ENCODE data around the gene ELOVL2.

The ELOVL2 gene

DNA sequence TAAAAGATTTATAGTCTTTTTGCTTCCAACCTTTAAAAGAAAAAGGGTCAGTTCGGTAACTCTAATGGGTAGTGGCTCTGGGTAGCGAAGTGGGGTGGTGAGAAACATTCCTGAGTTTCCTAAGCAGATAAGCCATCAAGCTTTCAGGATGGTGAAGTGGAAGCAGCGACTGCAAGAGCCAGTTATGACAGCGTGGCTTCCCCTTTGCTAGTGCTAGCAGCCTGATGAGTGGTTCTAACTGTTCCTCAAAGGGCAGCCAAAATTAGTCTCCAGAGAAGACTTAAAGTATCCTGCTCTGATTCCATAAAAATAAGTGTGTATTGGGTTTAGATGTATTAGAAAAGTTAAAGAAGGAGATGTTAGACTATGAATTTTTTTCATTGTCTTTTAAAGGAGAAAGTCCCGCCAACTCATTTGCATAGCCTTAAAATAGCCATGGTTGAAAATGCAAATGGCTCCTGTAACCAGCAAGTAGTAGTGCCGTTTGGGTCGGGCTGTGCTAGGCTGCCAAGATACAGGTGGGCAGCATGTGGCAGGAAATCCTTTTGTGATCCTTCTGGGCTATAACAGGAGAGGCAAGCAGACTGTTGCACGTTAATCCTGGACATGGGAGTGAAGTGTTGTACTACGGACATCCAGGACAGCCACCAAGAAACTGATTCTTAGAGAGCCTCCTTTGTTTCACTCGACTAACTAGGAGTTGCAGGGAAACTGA is 18.0 kb downstream of the ELOVL2 start:
- no peak for DNase-seq (ENCODE audit: low read depth)
- H3K4me3 ChIP-seq (ENCODE audit: low read length), result no peak overlapping the region

DNA sequence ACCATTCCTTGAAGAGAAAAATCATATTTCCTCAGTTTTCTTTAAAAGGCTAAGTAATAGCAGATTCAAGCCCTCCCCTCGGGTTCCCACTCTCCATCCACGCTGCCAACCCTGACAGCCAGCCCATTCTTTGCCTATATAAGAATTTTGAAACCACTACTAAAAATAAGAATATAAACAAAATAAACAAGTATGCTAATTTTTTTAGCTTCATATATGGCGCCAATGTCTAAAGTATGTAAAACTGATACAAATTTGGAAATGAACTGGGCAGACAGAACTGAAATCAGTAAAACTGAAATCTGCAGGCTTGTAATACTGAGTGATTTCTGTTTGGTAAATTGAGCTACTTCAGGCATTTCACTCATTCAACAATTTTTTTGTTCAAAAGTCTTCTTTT is 19.0 kb downstream of the ELOVL2 start:
- TF ChIP-seq, protein P1, sequence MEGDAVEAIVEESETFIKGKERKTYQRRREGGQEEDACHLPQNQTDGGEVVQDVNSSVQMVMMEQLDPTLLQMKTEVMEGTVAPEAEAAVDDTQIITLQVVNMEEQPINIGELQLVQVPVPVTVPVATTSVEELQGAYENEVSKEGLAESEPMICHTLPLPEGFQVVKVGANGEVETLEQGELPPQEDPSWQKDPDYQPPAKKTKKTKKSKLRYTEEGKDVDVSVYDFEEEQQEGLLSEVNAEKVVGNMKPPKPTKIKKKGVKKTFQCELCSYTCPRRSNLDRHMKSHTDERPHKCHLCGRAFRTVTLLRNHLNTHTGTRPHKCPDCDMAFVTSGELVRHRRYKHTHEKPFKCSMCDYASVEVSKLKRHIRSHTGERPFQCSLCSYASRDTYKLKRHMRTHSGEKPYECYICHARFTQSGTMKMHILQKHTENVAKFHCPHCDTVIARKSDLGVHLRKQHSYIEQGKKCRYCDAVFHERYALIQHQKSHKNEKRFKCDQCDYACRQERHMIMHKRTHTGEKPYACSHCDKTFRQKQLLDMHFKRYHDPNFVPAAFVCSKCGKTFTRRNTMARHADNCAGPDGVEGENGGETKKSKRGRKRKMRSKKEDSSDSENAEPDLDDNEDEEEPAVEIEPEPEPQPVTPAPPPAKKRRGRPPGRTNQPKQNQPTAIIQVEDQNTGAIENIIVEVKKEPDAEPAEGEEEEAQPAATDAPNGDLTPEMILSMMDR (IDR thresholded peaks at IDR 0.05; ENCODE audit: insufficient read depth, low read depth, low read length, missing control alignments), result no peak
- H3K4me3 ChIP-seq (ENCODE audit: low read length), result no peak overlapping the region
- DNase-seq (ENCODE audit: low read depth), result no peak

More for the DNA sequence above, 18.0 kb downstream of the ELOVL2 start:
- TF ChIP-seq, protein P1 (IDR thresholded peaks at IDR 0.05; ENCODE audit: insufficient read depth, low read depth, low read length, missing control alignments), result no peak

DNA sequence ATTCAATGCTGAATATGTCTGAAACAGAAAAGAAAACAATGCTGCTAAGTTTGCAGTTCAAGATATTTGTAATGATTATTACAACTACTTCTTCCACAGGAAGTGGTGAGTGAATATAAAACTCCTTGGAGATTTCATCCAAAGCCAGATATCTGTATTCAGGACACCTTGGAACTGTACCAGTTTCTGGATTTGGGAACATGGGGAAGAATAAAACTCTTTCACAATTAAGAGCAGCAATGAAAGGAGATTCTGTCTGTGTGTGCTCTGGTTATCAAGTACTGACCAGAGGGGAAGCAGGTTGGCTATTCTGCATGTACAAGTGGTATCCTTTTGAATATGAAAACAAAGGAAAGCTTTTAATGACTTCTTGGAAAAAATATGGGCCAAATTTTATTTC is 21.1 kb downstream of the ELOVL2 start:
- no peak for DNase-seq (ENCODE audit: low read depth)
- no peak overlapping the region for H3K4me3 ChIP-seq (ENCODE audit: low read length)
- TF ChIP-seq, protein P1 (IDR thresholded peaks at IDR 0.05; ENCODE audit: insufficient read depth, low read depth, low read length, missing control alignments), result no peak

DNA sequence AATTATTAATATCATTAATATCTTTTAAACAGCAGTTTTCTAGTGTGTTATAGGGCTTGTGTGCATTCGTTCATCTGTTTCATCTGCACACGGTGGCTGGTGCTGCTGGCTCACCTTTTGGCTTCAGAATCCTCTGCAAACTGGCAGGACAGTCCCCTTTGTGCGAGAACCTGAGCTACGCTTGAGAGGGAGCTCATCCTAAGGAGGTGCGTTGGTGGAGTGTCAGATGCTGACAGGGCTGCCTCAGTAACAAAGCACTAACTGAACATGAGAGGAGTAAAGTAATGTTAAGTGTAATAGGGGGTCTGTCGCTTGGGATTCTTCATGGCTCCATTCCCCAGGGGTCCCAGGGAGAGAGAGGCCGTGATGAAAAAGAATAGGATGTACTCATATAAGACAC is 22.4 kb downstream of the ELOVL2 start:
- TF ChIP-seq, protein P1 (IDR thresholded peaks at IDR 0.05; ENCODE audit: insufficient read depth, low read depth, low read length, missing control alignments), result no peak
- no peak for DNase-seq (ENCODE audit: low read depth)
- H3K4me3 ChIP-seq (ENCODE audit: low read length), result no peak overlapping the region

DNA sequence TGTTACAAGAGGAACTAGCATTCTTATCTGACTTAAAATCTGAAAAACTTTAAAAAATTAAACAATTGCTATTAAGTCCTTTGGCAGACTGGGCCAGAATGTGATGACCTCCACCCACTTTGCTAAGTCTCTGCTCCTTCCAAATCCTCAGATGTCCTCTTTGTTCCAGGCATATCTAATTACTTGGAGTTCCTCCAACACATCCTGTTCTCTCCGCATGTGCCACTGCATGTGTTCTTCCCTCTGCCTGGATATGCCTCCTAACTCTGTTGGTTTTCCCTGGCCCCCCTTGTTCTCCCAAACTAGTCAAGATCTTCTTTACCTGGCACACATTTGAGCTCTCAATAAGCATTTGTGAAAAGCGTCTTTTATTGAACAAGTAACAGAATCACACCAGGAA is 23.1 kb downstream of the ELOVL2 start:
- no peak for DNase-seq (ENCODE audit: low read depth)
- TF ChIP-seq, protein P1 (IDR thresholded peaks at IDR 0.05; ENCODE audit: insufficient read depth, low read depth, low read length, missing control alignments), result no peak

DNA sequence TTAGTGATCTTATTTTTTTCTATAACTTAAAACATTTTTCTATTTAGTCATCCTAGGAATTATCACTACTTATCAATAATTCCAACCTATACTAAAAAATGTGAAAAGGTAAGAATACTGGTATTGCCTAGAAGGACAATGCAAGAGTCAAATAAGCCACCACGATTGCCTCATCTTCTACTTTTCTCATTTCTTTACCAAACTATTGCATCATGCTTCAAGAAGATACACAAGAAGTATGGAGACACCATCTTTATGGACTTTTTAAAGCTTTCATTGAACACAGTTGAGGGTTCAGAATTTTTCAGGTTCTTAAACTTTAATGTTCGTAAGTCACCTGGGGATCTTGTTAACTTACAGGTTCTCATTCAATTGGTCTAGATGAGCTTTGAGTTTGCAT is 25.9 kb downstream of the ELOVL2 start:
- DNase-seq (ENCODE audit: low read depth), result no peak
- no peak overlapping the region for H3K4me3 ChIP-seq (ENCODE audit: low read length)
- TF ChIP-seq, protein P1 (IDR thresholded peaks at IDR 0.05; ENCODE audit: insufficient read depth, low read depth, low read length, missing control alignments), result no peak

More for the DNA sequence above, 23.1 kb downstream of the ELOVL2 start:
- H3K4me3 ChIP-seq (ENCODE audit: low read length), result no peak overlapping the region

DNA sequence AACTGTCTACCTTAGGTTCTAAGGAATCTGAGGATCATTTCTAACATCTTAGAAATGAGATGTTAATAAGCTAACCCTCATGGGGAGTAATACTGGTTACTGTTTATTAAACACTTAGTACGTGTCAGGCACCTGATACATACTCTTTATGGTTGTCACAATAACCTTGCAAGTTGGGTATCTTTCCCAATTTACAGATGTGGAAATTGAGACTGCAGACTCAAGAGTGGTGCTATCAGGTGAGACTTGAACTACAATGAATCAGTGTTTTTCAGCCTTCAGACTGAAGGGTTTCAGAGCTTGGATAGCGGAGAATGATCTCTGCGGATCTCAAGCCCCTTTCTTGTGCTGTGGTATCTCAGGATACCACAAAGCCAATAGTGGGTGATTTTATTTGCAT is 27.0 kb downstream of the ELOVL2 start:
- no peak for DNase-seq (ENCODE audit: low read depth)
- TF ChIP-seq, protein P1 (IDR thresholded peaks at IDR 0.05; ENCODE audit: insufficient read depth, low read depth, low read length, missing control alignments), result no peak
- H3K4me3 ChIP-seq (ENCODE audit: low read length), result no peak overlapping the region
